Right lobe of liver (tissue), 6 donors: ENCODE data around the gene FITM2. TPM values are rescaled to one million over a fixed set of nuclear protein-coding genes. Genes with fewer than 3 reads are reported as not detected.
A peak's percentile ranks its signal among the peaks of the same experiment; 100 is the strongest.

ENCODE experiments used
- ATAC-seq, 4 donors: fragments of 200-7000 bp; cut with Tn5 transposase; one replicate each; pipeline ENCODE4 v1.9.1; 2020; ENCODE audit warnings: mild to moderate bottlenecking in 4 of 4, moderate library complexity in 4 of 4
- DNase-seq, 3 donors: peaks; one replicate each; pipeline ENCODE4 v3.0.0-alpha.2; 2020
- H3K27ac ChIP-seq, 3 donors: fragments of 200-600 bp; one replicate each; pipeline ENCODE4 v1.8.0; 2022
- H3K27me3 ChIP-seq, 2 donors: fragments of 200-600 bp; one replicate each; pipeline ENCODE4 v1.8.0; 2022
- H3K36me3 ChIP-seq, 4 donors: fragments of 200-600 bp; sonication (generic) in 1 of 4; one replicate each; pipeline versions ENCODE4 v1.5.1 to v1.8.0; 2017 to 2022; ENCODE audit warnings: control low read depth in 1 of 4
- H3K4me1 ChIP-seq, 4 donors: fragments of 200-600 bp; sonication (generic) in 1 of 4; one replicate each; pipeline versions ENCODE4 v1.5.1 to v1.8.0; 2017 to 2022; ENCODE audit warnings: control low read depth in 1 of 4
- H3K4me3 ChIP-seq, 3 donors: fragments of 200-600 bp; one replicate each; pipeline ENCODE4 v1.8.0; 2022
- H3K9me3 ChIP-seq, 4 donors: fragments of 200-600 bp; sonication (generic) in 1 of 4; one replicate each; pipeline versions ENCODE4 v1.5.1 to v1.8.0; 2017 to 2022; ENCODE audit warnings: control low read depth in 1 of 4
- CTCF ChIP-seq, 4 donors: fragments of 200-600 bp in 3 of 4; fragments of 450-650 bp in 1 of 4; IDR thresholded peaks; one replicate each; pipeline versions ENCODE4 v1.5.1 to v1.8.0; 2016 to 2022; ENCODE audit warnings: antibody characterized with exemption in 4 of 4, mild to moderate bottlenecking in 2 of 4
- POLR2A ChIP-seq: fragments of 450-650 bp; IDR thresholded peaks from one replicate; pipeline ENCODE4 v1.6.1; 2017; ENCODE audit warnings: antibody characterized with exemption, mild to moderate bottlenecking
- WGBS: methylation state at CpG from one replicate; pipeline ENCODE4 v1.1.6; 2018; ENCODE audit warnings: low coverage, low lambda C conversion rate; ENCODE audit not compliant: insufficient coverage; ENCODE audit errors: missing lambda C conversion rate; 5-methylcytosine and 5-hydroxymethylcytosine counted together
- intact Hi-C, 2 donors: fragments of 100-400 bp; cut with DNase I; formaldehyde crosslinking; loops; one replicate each; pipeline versions ENCODE4 v1.11.2 to v1.14.1; 2022
- total RNA-seq, 6 experiments: library from RNA; depleted of rRNA in 2 of 6; stranded (reverse); fragments of >200 nt in 2 of 6; fragmentation: NEBNext Ultra II Directional in 3 of 6; extraction: Animal tissue kit (Norgen Biotek cat#: 25700) in 3 of 6; gene quantifications; one replicate each; pipeline versions ENCODE4 v1.1.0 to v1.2.4, GENCODE V29; 2016 to 2023
- donor health status: DM: no; HTN: yes; CAD: no.
- donor health status: DM: no; HTN: no; CAD: no.
- donor health status: DM: no; HTN: no; CAD: no.
- donor health status: DM: no; HTN: yes; CAD: no.
- donor health status: DM: no; HTN: yes; CAD: no.

Gene FITM2
- total RNA-seq, 6 experiments from 2014 or later = 3.6 to 8.0 (median 6.4) TPM

GRCh38 chr20:44284032-44284431 lies 27.0 kb downstream of the FITM2 start:
- no peaks in the 10 kb centered on the region for H3K9me3 ChIP-seq
- H3K27me3 ChIP-seq = no peaks in the 10 kb centered on the region
- peaks cover 0 to 4% (median 0%) of the 10 kb centered on the region in 4 donors for H3K4me1 ChIP-seq
- no peak overlapping the region for H3K4me3 ChIP-seq
- intact Hi-C loops = no loop called here
- H3K27ac ChIP-seq = no peak overlapping the region
- ATAC-seq = no peak
- no peaks in the 10 kb centered on the region for H3K36me3 ChIP-seq
- WGBS = 100% methylated on average over 1 of the region's 1 CpG
- no peak for TF ChIP-seq CTCF (IDR thresholded peaks at IDR 0.05)
- TF ChIP-seq POLR2A = no peak
- DNase-seq = no peak

- no peaks in the 10 kb centered on the region for H3K9me3 ChIP-seq
- WGBS = 66% methylated on average over 3 of the region's 3 CpGs
- no peak for TF ChIP-seq POLR2A
- H3K27me3 ChIP-seq = no peaks in the 10 kb centered on the region
- no peaks in the 10 kb centered on the region for H3K36me3 ChIP-seq
- H3K4me3 ChIP-seq = no peak overlapping the region
- ATAC-seq (peak in 1 of 4 donors; percentile 43), DNase-seq (no peak)
- peaks cover 0 to 4% (median 0%) of the 10 kb centered on the region in 4 donors for H3K4me1 ChIP-seq
- no peak overlapping the region for H3K27ac ChIP-seq
- intact Hi-C loops = no loop called here
Observed at GRCh38 chr20:44282192-44282591, 28.8 kb downstream of the FITM2 start.

DNA sequence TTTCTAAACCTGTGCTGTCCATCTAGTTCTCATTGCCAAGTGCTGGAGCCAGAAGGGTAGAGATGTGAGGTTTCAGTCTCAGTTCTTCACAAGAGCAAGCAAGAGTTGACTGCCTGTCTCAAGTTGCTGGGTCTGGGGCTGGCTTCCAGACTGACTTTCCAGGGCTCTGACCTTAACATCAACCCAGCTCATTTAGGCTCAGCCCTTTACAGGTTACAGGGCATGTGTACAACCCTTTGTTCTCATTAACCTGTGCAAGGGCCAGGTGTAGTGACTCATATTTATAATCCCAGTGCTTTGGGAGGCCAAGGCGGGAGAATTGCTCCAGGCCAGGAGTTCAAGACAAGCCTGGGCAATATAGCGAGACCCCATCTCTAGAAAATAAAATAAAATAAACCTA lies 30.6 kb downstream of the FITM2 start:
- ATAC-seq = no peak
- no peaks in the 10 kb centered on the region for H3K4me1 ChIP-seq
- DNase-seq = no peak
- no peaks in the 10 kb centered on the region for H3K9me3 ChIP-seq
- no peaks in the 10 kb centered on the region for H3K36me3 ChIP-seq
- intact Hi-C loops = no loop called here
- H3K27me3 ChIP-seq = no peaks in the 10 kb centered on the region
- no peak overlapping the region for H3K4me3 ChIP-seq
- 95% methylated on average over 2 of the region's 2 CpGs for WGBS
- TF ChIP-seq CTCF (IDR thresholded peaks at IDR 0.05) (no peak), POLR2A (no peak)
- H3K27ac ChIP-seq = no peak overlapping the region

GRCh38 chr20:44279228-44279627 lies 31.8 kb downstream of the FITM2 start:
- DNase-seq (no peak), ATAC-seq (no peak)
- no peak for TF ChIP-seq CTCF (IDR thresholded peaks at IDR 0.05)
- TF ChIP-seq POLR2A = no peak
- H3K27me3 ChIP-seq = no peaks in the 10 kb centered on the region
- H3K36me3 ChIP-seq = no peaks in the 10 kb centered on the region
- H3K27ac ChIP-seq = no peak overlapping the region
- no peaks in the 10 kb centered on the region for H3K9me3 ChIP-seq
- intact Hi-C loops = no loop called here
- H3K4me3 ChIP-seq = no peak overlapping the region
- 69% methylated on average over 3 of the region's 11 CpGs for WGBS
- H3K4me1 ChIP-seq = no peaks in the 10 kb centered on the region

- Histone ChIP-seq H3K27ac (no peak overlapping the region), H3K4me1 (no peaks in the 10 kb centered on the region), H3K4me3 (no peak overlapping the region), H3K9me3 (no peaks in the 10 kb centered on the region), H3K36me3 (no peaks in the 10 kb centered on the region), H3K27me3 (no peaks in the 10 kb centered on the region)
- ATAC-seq (no peak), DNase-seq (no peak)
- TF ChIP-seq CTCF (IDR thresholded peaks at IDR 0.05) = no peak
- TF ChIP-seq POLR2A = no peak
- intact Hi-C loops = no loop called here
- WGBS = 53% methylated on average over 9 of the region's 11 CpGs
Observed at GRCh38 chr20:44274303-44275017, 36.5 kb downstream of the FITM2 start.
